K562 (cell line): Measurements from ENCODE around the gene RREB1. TPM values are rescaled to one million over a fixed set of nuclear protein-coding genes. Genes with fewer than 3 reads are reported as not detected.
A peak's percentile ranks its signal among the peaks of the same experiment; 100 is the strongest.

Experiments
- ATF1 ChIP-seq, 2 experiments: fragments of 450-650 bp in 1 of 2; IDR thresholded peaks; 2 replicates each; pipeline ENCODE4 v1.6.1; 2016; ENCODE audit warnings: missing compliant biosample characterization in 1 of 2, missing genetic modification characterization in 1 of 2
- ATF7 ChIP-seq: fragments of 450-650 bp; IDR thresholded peaks from 2 replicates; pipeline ENCODE4 v1.7.1; 2014; ENCODE audit warnings: mild to moderate bottlenecking, moderate library complexity
- CHAMP1 ChIP-seq: fragments of 450-650 bp; IDR thresholded peaks from 2 replicates; pipeline ENCODE4 v1.6.1; 2016; ENCODE audit warnings: mild to moderate bottlenecking
- FUS ChIP-seq: fragments of 200-400 bp; formaldehyde crosslinking; optimal IDR thresholded peaks from 2 replicates; pipeline ENCODE3; 2017; ENCODE audit warnings: low read depth, low read length
- GATAD2A ChIP-seq: fragments of 450-650 bp; IDR thresholded peaks from 2 replicates; pipeline ENCODE4 v1.6.1; 2017
- HINFP ChIP-seq: fragments of 450-650 bp; conservative IDR thresholded peaks from 2 replicates; pipeline ENCODE4 v1.6.1; 2016; ENCODE audit warnings: missing genetic modification characterization, low read depth, mild to moderate bottlenecking, control low read depth, missing compliant biosample characterization
- MTA1 ChIP-seq: fragments of 450-650 bp; IDR thresholded peaks from 2 replicates; pipeline ENCODE4 v1.6.1; 2017; ENCODE audit warnings: borderline replicate concordance
- POLR2B ChIP-seq: fragments of 450-650 bp; IDR thresholded peaks from 2 replicates; pipeline ENCODE4 v1.6.1; 2018; ENCODE audit warnings: low read depth; ENCODE audit not compliant: partially characterized antibody
- SETDB1 ChIP-seq: IDR thresholded peaks from one replicate; pipeline ENCODE4 v1.6.1; 2012; ENCODE audit warnings: low read length, control low read depth, inconsistent platforms
- SRSF9 ChIP-seq: fragments of 200-400 bp; formaldehyde crosslinking; IDR thresholded peaks from 2 replicates; pipeline ENCODE4 v1.6.1; 2017; ENCODE audit warnings: low read depth, low read length, borderline replicate concordance
- STAT6 ChIP-seq: sonication (generic); formaldehyde crosslinking; IDR thresholded peaks from 2 replicates; pipeline ENCODE4 v1.8.1; 2023; ENCODE audit warnings: mild to moderate bottlenecking, missing genetic modification reagents
- ZBTB2 ChIP-seq: fragments of 450-650 bp; IDR thresholded peaks from 2 replicates; pipeline ENCODE4 v1.6.1; 2016; ENCODE audit warnings: antibody characterized with exemption
- ZNF23 ChIP-seq: fragments of 250-450 bp; sonication (Bioruptor Pico); IDR thresholded peaks from 2 replicates; pipeline ENCODE4 v1.4.0; 2020; ENCODE audit warnings: mild to moderate bottlenecking
- ZNF609 ChIP-seq: sonication (generic); formaldehyde crosslinking; IDR thresholded peaks from 2 replicates; pipeline ENCODE4 v1.8.1; 2023; ENCODE audit warnings: missing genetic modification reagents, mild to moderate bottlenecking, borderline replicate concordance
- polyA plus RNA-seq, 8 experiments: library from polyadenylated mRNA; depleted of rRNA in 4 of 8; stranded (reverse) in 5 of 8; unstranded in 3 of 8; fragments of >200 nt; fragmentation: Nextera tagmentation in 2 of 8; fragmentation: Illumina TruSeq in 1 of 8; extraction: Ambion mirVana in 2 of 8; extraction: Trizol in 1 of 8; gene quantifications; 2 replicates each; pipeline versions ENCODE4 v1.2.1 to v1.2.3, GENCODE V29; 2011 to 2014; ENCODE audit warnings: inconsistent platforms in 1 of 8, missing spikeins in 1 of 8
- total RNA-seq, 7 experiments: library from RNA; depleted of rRNA in 6 of 7; stranded (reverse); fragments of >200 nt in 6 of 7; fragmentation: Illumina TruSeq in 2 of 7; extraction: Trizol in 2 of 7; gene quantifications; 2 replicates each; pipeline versions ENCODE4 v1.2.1 to v1.2.3, GENCODE V29; 2011 to 2021; ENCODE audit warnings: low replicate concordance in 1 of 7

The RREB1 gene
- total and polyA plus RNA-seq, 9 of the 15 experiments (the other 6 are each of a cell fraction or from before 2014, with no cell fraction given) = 3.3 to 64.2 (median 19.3) TPM

- no peak for TF ChIP-seq CHAMP1
- TF ChIP-seq SETDB1 = no peak
- TF ChIP-seq ATF7 = no peak; the same call in 1 of the 2 replicates
- no peak for TF ChIP-seq MTA1
- TF ChIP-seq ZNF23 = no peak
- no peak for TF ChIP-seq GATAD2A
- no peak for TF ChIP-seq SRSF9
- TF ChIP-seq POLR2B = peak; percentile 61
- no peak for TF ChIP-seq ZBTB2
- TF ChIP-seq FUS = no peak
- no peak for TF ChIP-seq ZNF609 (CRISPR knock-in tag)
- peak; percentile 78; the same call in 1 of the 2 replicates for TF ChIP-seq STAT6 (CRISPR knock-in tag)
- TF ChIP-seq ATF1 (CRISPR knock-in tag; IDR thresholded peaks at IDR 0.05) = no peak
- 0 out of 2 replicates have a peak, but pooled peaks have one; percentile 9 for TF ChIP-seq ATF1 (tag; IDR thresholded peaks at IDR 0.05)
- 0 out of 2 replicates have a peak, but pooled peaks have one; percentile 27 for TF ChIP-seq HINFP (tag)
Observed at GRCh38 chr6:7261032-7261841, 153.5 kb downstream of the RREB1 start (continued).
